ENCODE measurements around the gene SLC12A8. TPM values are rescaled to one million over a fixed set of nuclear protein-coding genes. Genes with fewer than 3 reads are reported as not detected.

Gene SLC12A8
- total RNA-seq, 1 experiment from 2014 or later: 4.8 TPM

DNA sequence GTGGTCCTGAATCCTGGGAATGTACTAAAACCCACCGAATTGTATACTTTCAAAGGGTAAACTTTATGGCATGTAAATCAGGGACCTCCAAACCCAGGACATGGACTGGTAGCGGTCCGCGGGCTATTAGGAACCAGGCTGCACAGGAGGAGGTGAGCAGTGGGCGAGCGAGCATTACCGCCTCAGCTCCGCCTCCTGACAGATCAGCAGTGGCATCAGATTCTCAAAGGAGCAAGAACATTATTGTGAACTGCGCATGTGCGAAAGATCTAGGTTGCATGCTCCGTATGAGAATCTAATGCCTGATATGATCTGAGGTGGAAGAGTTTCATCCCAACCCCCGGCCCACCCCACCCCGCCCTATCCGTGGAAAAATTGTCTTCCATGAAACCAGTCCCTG lies 178.9 kb downstream of the SLC12A8 start:
- no peak for DNase-seq (ENCODE audit: low read depth)

DNA sequence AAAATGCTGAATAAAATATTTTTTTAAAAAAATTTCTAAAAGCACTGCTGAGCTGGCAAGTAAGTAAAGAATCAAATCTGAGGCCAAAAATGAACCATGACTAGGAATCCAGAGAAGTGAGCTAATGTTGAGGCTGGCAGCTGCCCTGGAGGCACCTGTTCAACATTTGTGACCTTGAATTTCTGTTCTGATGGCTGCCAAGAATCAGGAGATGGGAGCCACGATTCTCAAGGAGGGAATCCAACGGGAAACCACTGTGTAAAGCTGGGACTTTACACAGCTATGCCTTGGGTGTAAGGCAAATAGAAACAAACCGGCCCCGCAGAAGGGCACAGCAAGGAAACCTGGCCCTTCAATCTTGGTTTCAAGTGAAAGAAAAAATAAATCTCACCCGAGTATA lies 179.4 kb downstream of the SLC12A8 start:
- no peak for DNase-seq (ENCODE audit: low read depth)

DNA sequence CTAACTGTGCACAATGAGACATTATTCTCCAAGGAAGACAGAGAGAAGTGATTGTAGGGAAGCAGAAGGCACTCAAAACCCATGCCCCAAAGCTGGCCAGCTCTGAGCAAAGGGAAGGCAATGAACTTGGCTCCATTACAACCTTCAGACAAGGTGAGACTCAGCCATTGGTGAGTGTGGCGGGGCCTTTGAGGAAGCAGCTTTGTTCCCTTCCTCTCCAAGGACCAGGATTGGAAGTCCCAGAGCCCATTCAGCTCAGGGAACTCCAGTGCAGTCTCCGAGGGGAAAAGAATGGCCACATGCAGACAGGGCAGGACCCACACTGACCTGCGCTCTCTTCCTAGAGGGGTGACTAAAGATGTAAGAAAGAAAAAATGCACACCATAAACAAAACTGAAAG lies 179.9 kb downstream of the SLC12A8 start:
- DNase-seq (ENCODE audit: low read depth): no peak

Small RNA genes lying within 50 kb of the gene (small RNA-seq; reads per million reads assigned to genes)
- gene MIR5092 (not detected), gene RNA5SP137 (not detected), gene RNU6-230P (not detected)

Other genes with a start within 250 kb of the SLC12A8 start
- gene HEG1, start 156.8 kb downstream of the SLC12A8 start, total RNA-seq (2014; rRNA removed; shearing (Covaris generic)): 34.4 and 40.7 TPM in 2 replicates
- 30.8 and 31.0 TPM in 2 replicates for gene ZNF148, start 162.6 kb upstream of the SLC12A8 start, total RNA-seq (2014; rRNA removed; shearing (Covaris generic))